Measurements from ENCODE around the gene CHID1.

CHID1 gene

GRCh38 chr11:845872-846495 is 64.6 kb downstream of the CHID1 start:
- no peak for DNase-seq

GRCh38 chr11:844693-845644 is 65.6 kb downstream of the CHID1 start:
- DNase-seq, result peak; percentile 37

- no peak for DNase-seq
These were observed 66.6 kb downstream of the CHID1 start for GRCh38 chr11:843818-844692.

GRCh38 chr11:843086-843734 is 67.4 kb downstream of the CHID1 start:
- no peak for DNase-seq

GRCh38 chr11:842370-843002 is 68.1 kb downstream of the CHID1 start, which contains the start of the genes POLR2L and TSPAN4:
Gene POLR2L (minus strand): TSS chr11:842529. CDS start chr11:842508, 21 bp downstream.
Gene TSPAN4 (plus strand): TSS chr11:842852. CDS start chr11:850305, 7,453 bp downstream.
- peak; percentile 90 for DNase-seq

- DNase-seq, result no peak
These were observed 68.6 kb downstream of the CHID1 start for GRCh38 chr11:841981-842369.

- DNase-seq, result no peak
These were observed 70.6 kb downstream of the CHID1 start for GRCh38 chr11:839875-840617.

GRCh38 chr11:839280-839623 is 71.4 kb downstream of the CHID1 start:
- no peak for DNase-seq

- DNase-seq, result no peak
These were observed 72.0 kb downstream of the CHID1 start for GRCh38 chr11:838441-839279.

- no peak for DNase-seq
These were observed 72.7 kb downstream of the CHID1 start for GRCh38 chr11:837990-838307.

GRCh38 chr11:837189-837989 is 73.2 kb downstream of the CHID1 start:
- no peak for DNase-seq

GRCh38 chr11:836700-837099 is 73.9 kb downstream of the CHID1 start:
- DNase-seq, result no peak

- DNase-seq, result no peak
These were observed 74.3 kb downstream of the CHID1 start for GRCh38 chr11:836274-836673.

GRCh38 chr11:834371-835316 is 76.0 kb downstream of the CHID1 start:
- no peak for DNase-seq

- DNase-seq, result no peak
These were observed 76.7 kb downstream of the CHID1 start for GRCh38 chr11:833849-834311.

GRCh38 chr11:833114-833791 is 77.4 kb downstream of the CHID1 start:
- no peak for DNase-seq

- peak; percentile 51 for DNase-seq
These were observed 78.0 kb downstream of the CHID1 start, which contains the start of gene CD151 for GRCh38 chr11:832529-833113. Gene CD151 (plus strand): TSS chr11:832952. CDS start chr11:836070, 3,118 bp downstream.
